ENCODE measurements around the gene FAIM2. TPM values are rescaled to one million over a fixed set of nuclear protein-coding genes. Genes with fewer than 3 reads are reported as not detected.

The FAIM2 gene
- total RNA-seq, 6 donors from 2014 or later = 0.30 to 2.0 (median 0.64) TPM; not detected in 2

GRCh38 chr12:49901986-49902385 is 1.7 kb downstream of the FAIM2 start:
- ATAC-seq (ENCODE audit: low FRiP score in 2 of 2) = no peak
- Histone ChIP-seq H3K27me3 (peaks cover 0 to 9% (median 0%) of the 10 kb centered on the region in 4 donors), H3K36me3 (no peaks in the 10 kb centered on the region), H3K4me1 (peaks cover 3 to 12% (median 7%) of the 10 kb centered on the region in 4 donors), H3K9me3 (no peaks in the 10 kb centered on the region), H3K4me3 (no peak overlapping the region), H3K27ac (no peak overlapping the region)
- whole genome bisulfite sequencing, 2 donors = 82 to 90% methylated on average over 5 of the region's 5 CpGs
- TF ChIP-seq CTCF (IDR thresholded peaks at IDR 0.05) = no peak
- TF ChIP-seq POLR2A (IDR thresholded peaks at IDR 0.05) = no peak
- no peak for TF ChIP-seq POLR2AphosphoS5 (IDR thresholded peaks at IDR 0.05)
- TF ChIP-seq EP300 (IDR thresholded peaks at IDR 0.05) = no peak
- no peak for DNase-seq

GRCh38 chr12:49901026-49901425 is 2.7 kb downstream of the FAIM2 start:
- H3K4me3 ChIP-seq = no peak overlapping the region
- no peaks in the 10 kb centered on the region for H3K36me3 ChIP-seq
- H3K4me1 ChIP-seq = peaks cover 3 to 12% (median 7%) of the 10 kb centered on the region in 4 donors
- H3K27ac ChIP-seq = no peak overlapping the region
- ATAC-seq (ENCODE audit: low FRiP score in 2 of 2) (no peak), DNase-seq (no peak)
- peaks cover 0 to 9% (median 0%) of the 10 kb centered on the region in 4 donors for H3K27me3 ChIP-seq
- no peak for TF ChIP-seq POLR2AphosphoS5 (IDR thresholded peaks at IDR 0.05)
- TF ChIP-seq EP300 (IDR thresholded peaks at IDR 0.05) = no peak
- TF ChIP-seq POLR2A (IDR thresholded peaks at IDR 0.05) = no peak
- no peak for TF ChIP-seq CTCF (IDR thresholded peaks at IDR 0.05)
- no peaks in the 10 kb centered on the region for H3K9me3 ChIP-seq
- WGBS, 2 donors = 53 to 82% methylated on average over 2 to 4 of the region's 4 CpGs

DNA sequence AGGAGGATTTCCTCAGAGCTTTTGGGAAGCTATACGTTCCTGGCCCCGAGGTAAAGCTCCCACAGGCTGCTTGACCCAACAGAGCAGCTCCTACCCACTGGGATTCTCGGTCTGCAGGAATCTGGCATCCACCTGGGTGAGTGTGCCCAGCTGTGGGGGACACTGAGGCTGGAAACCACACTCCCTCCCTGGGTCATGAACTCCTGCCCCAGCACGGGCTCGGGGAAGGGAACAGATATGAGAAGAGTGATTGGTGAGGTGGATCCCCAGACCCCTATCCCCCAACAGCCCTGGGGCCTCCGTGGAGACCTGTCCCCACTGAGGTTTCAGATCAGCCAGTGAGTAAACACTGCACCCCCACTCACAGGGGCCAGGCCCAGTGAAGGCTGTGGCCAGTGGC is 3.3 kb downstream of the FAIM2 start:
- Histone ChIP-seq H3K4me1 (peaks cover 3 to 12% (median 7%) of the 10 kb centered on the region in 4 donors), H3K9me3 (no peaks in the 10 kb centered on the region), H3K27me3 (peaks cover 0 to 9% (median 0%) of the 10 kb centered on the region in 4 donors), H3K4me3 (no peak overlapping the region), H3K27ac (no peak overlapping the region), H3K36me3 (no peaks in the 10 kb centered on the region)
- TF ChIP-seq CTCF (IDR thresholded peaks at IDR 0.05) = no peak
- no peak for TF ChIP-seq POLR2AphosphoS5 (IDR thresholded peaks at IDR 0.05)
- no peak for TF ChIP-seq POLR2A (IDR thresholded peaks at IDR 0.05)
- TF ChIP-seq EP300 (IDR thresholded peaks at IDR 0.05) = no peak
- DNase-seq = no peak
- WGBS, 2 donors = 78 to 82% methylated on average over 5 to 6 of the region's 6 CpGs
- ATAC-seq (ENCODE audit: low FRiP score in 2 of 2) = no peak

- no peaks in the 10 kb centered on the region for H3K9me3 ChIP-seq
- peaks cover 3 to 12% (median 7%) of the 10 kb centered on the region in 4 donors for H3K4me1 ChIP-seq
- H3K36me3 ChIP-seq = no peaks in the 10 kb centered on the region
- 73 to 84% methylated on average over 7 of the region's 7 CpGs for WGBS, 2 donors
- DNase-seq (no peak), ATAC-seq (ENCODE audit: low FRiP score in 2 of 2) (no peak)
- no peak overlapping the region for H3K27ac ChIP-seq
- H3K27me3 ChIP-seq = peaks cover 0 to 9% (median 0%) of the 10 kb centered on the region in 4 donors
- TF ChIP-seq CTCF (IDR thresholded peaks at IDR 0.05) = no peak
- no peak for TF ChIP-seq EP300 (IDR thresholded peaks at IDR 0.05)
- no peak for TF ChIP-seq POLR2A (IDR thresholded peaks at IDR 0.05)
- TF ChIP-seq POLR2AphosphoS5 (IDR thresholded peaks at IDR 0.05) = no peak
- no peak overlapping the region for H3K4me3 ChIP-seq
These were observed 3.8 kb downstream of the FAIM2 start for GRCh38 chr12:49899921-49900320.

DNA sequence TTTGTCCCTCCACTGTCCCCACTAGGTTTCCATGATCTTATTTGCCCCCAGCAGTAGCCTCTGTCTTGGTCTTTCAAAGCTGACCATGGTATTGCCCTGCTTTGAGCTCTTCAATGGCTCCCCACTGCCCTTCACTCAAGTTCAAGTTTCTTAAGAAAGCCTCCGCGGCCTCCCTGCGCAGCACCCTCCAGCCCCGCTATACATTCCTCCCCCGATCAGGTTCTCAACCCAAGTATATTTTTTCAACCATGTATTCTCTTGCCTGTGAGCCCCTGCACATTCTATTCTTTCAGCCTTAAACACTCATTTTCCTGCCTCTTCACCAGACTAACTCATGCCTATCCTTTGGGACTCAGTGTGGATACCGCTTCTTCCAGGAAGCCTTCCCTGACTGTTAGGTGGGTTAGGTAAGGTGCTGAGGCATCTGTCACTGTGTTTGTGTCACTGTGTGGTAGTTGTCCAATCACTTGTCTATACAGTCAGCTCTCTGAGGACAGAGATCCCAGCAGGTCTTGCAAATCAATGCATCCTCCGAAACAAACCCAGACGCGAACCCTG is 4.3 kb downstream of the FAIM2 start:
- DNase-seq (no peak), ATAC-seq (ENCODE audit: low FRiP score in 2 of 2) (no peak)
- Histone ChIP-seq H3K36me3 (no peaks in the 10 kb centered on the region), H3K4me1 (peaks cover 3 to 12% (median 7%) of the 10 kb centered on the region in 4 donors), H3K27ac (no peak overlapping the region), H3K4me3 (no peak overlapping the region), H3K27me3 (peaks cover 0 to 9% (median 0%) of the 10 kb centered on the region in 4 donors), H3K9me3 (no peaks in the 10 kb centered on the region)
- TF ChIP-seq POLR2A (IDR thresholded peaks at IDR 0.05) (no peak), POLR2AphosphoS5 (IDR thresholded peaks at IDR 0.05) (no peak), EP300 (IDR thresholded peaks at IDR 0.05) (no peak), CTCF (IDR thresholded peaks at IDR 0.05) (no peak)
- 96 to 98% methylated on average over 9 of the region's 9 CpGs for WGBS, 2 donors

Data from upper lobe of left lung (tissue), 6 donors.